ENCODE measurements around the gene LARGE2. TPM values are rescaled to one million over a fixed set of nuclear protein-coding genes. Genes with fewer than 3 reads are reported as not detected.

Gene LARGE2
- total RNA-seq, 4 donors from 2014 or later: 0.55 to 1.3 (median 0.60) TPM; not detected in 1

GRCh38 chr11:45974806-45975205 lies 52.4 kb downstream of the LARGE2 start:
- intact Hi-C loops (cut with DNase I; ENCODE audit: low total_unique reads): no loop called here
- H3K4me3 ChIP-seq: no peak overlapping the region
- WGBS, 2 donors (ENCODE audit: low coverage in 1 of 2): 96 to 100% methylated on average over 1 of the region's 1 CpG
- H3K4me1 ChIP-seq: no peaks in the 10 kb centered on the region
- H3K27ac ChIP-seq: no peak overlapping the region
- in situ Hi-C loops (cut with MboI; ENCODE audit: low pct_ligation_motif_present in 1 of 4, low pct_unique_long_range_greater_than_20kb in 1 of 4, low sequenced_read_pairs in 3 of 4): no loop called here
- peaks cover 0 to 21% (median 6%) of the 10 kb centered on the region in 4 donors for H3K36me3 ChIP-seq
- no peak for DNase-seq
- no peak for TF ChIP-seq POLR2AphosphoS5 (IDR thresholded peaks at IDR 0.05)
- no peaks in the 10 kb centered on the region for H3K9me3 ChIP-seq
- H3K27me3 ChIP-seq: no peaks in the 10 kb centered on the region

Other genes with a start within 250 kb of the LARGE2 start
- gene SLC35C1, start 117.5 kb upstream of the LARGE2 start, total RNA-seq: 10 to 100 TPM; 28.8 to 62.3 (median 44.4) TPM
- gene CRY2, start 75.2 kb upstream of the LARGE2 start, total RNA-seq: 10 to 100 TPM; 42.2 to 73.6 (median 50.2) TPM
- gene MAPK8IP1, start 37.0 kb upstream of the LARGE2 start, total RNA-seq: 10 to 100 TPM in 1 of 4 donors, 1 to 10 TPM in 3; 1.9 to 11.1 (median 2.6) TPM
- gene FREY1, start 15.4 kb upstream of the LARGE2 start, total RNA-seq: 1 to 10 TPM in 1 of 4 donors, under 1 TPM in 1, not detected in 2; 0.82 to 2.7 TPM
- 100 to 1,000 TPM in 1 of 4 donors, 10 to 100 TPM in 3; 31.3 to 111 (median 51.9) TPM for gene PEX16, start 4.8 kb upstream of the LARGE2 start, total RNA-seq
- gene PHF21A, start 198.8 kb downstream of the LARGE2 start, total RNA-seq: 10 to 100 TPM; 18.6 to 57.2 (median 40.2) TPM

All from transverse colon (tissue), 4 donors.